T47D (cell line): ENCODE data around the gene S100Z.
"Not testable (repeated sequence)": the region's sequence is repeated elsewhere in the genome, so short reads cannot be mapped to it uniquely, and the experiment has no call there.

ENCODE experiments used
- DNase-seq, 2 experiments: peaks; one replicate each; pipeline versions ENCODE4 v3.0.0 to v3.0.0-alpha.2; 2011 to 2012; ENCODE audit warnings: low read depth in 1 of 2, low spot score in 1 of 2
- JUND ChIP-seq: IDR thresholded peaks from 2 replicates; pipeline ENCODE4 v1.6.1; 2012; ENCODE audit warnings: low read depth
- in situ Hi-C: cut with HindIII; loops from 2 replicates; pipeline ENCODE4 v1.10.0; 2016; ENCODE audit warnings: low sequenced_read_pairs, low pct_unique_long_range_greater_than_20kb

The S100Z gene

GRCh38 chr5:76920491-76920890 is 70.7 kb downstream of the S100Z start:
- no peak for TF ChIP-seq JUND
- no peak for DNase-seq
- in situ Hi-C loops: no loop called here

- TF ChIP-seq JUND: no peak
- no peak for DNase-seq
- in situ Hi-C loops: no loop called here
Observed at GRCh38 chr5:76926329-76927105, 76.7 kb downstream of the S100Z start.

GRCh38 chr5:76927961-76928360 is 78.1 kb downstream of the S100Z start:
- no peak for TF ChIP-seq JUND
- in situ Hi-C loops: no loop called here
- DNase-seq: no peak

GRCh38 chr5:76930083-76930482 is 80.3 kb downstream of the S100Z start:
- no peak for DNase-seq
- in situ Hi-C loops: no loop called here
- TF ChIP-seq JUND: no peak

- TF ChIP-seq JUND: no peak
- DNase-seq: no peak
- in situ Hi-C loops: no loop called here
Observed at GRCh38 chr5:76938177-76938576, 88.4 kb downstream of the S100Z start.

GRCh38 chr5:76941000-76941399 is 91.2 kb downstream of the S100Z start:
- DNase-seq: no peak
- no peak for TF ChIP-seq JUND
- in situ Hi-C loops: no loop called here

- no peak for DNase-seq
- in situ Hi-C loops: no loop called here
Observed at GRCh38 chr5:76941442-76941841, 91.6 kb downstream of the S100Z start.

GRCh38 chr5:76942581-76942980 is 92.8 kb downstream of the S100Z start:
- TF ChIP-seq JUND: no peak
- in situ Hi-C loops: no loop called here
- no peak for DNase-seq

More at GRCh38 chr5:76941442-76941841, 91.6 kb downstream of the S100Z start:
- TF ChIP-seq JUND: no peak

- TF ChIP-seq JUND: no peak
- no peak for DNase-seq
- in situ Hi-C loops: no loop called here
Observed at GRCh38 chr5:76943006-76943405, 93.2 kb downstream of the S100Z start.

GRCh38 chr5:76944638-76945037 is 94.8 kb downstream of the S100Z start:
- in situ Hi-C loops: no loop called here
- DNase-seq: no peak
- TF ChIP-seq JUND: no peak

GRCh38 chr5:76945238-76945637 is 95.4 kb downstream of the S100Z start:
- in situ Hi-C loops, DNase-seq: not testable (repeated sequence)

- no peak for DNase-seq
- TF ChIP-seq JUND: no peak
- in situ Hi-C loops: no loop called here
Observed at GRCh38 chr5:76946090-76946489, 96.3 kb downstream of the S100Z start.

- in situ Hi-C loops: no loop called here
- DNase-seq: no peak
- TF ChIP-seq JUND: no peak
Observed at GRCh38 chr5:76947082-76947503, 97.3 kb downstream of the S100Z start.
